NCI-H2196 treated with DMSO at 0.1 percent for 48 hours (cell line): ENCODE measurements around the gene IRS1.

Experiments used
- DNase-seq: peaks from one replicate; lab custom pipeline; 2025; ENCODE audit not compliant: unreplicated experiment; lab: John Stamatoyannopoulos, UW

Gene IRS1

DNA sequence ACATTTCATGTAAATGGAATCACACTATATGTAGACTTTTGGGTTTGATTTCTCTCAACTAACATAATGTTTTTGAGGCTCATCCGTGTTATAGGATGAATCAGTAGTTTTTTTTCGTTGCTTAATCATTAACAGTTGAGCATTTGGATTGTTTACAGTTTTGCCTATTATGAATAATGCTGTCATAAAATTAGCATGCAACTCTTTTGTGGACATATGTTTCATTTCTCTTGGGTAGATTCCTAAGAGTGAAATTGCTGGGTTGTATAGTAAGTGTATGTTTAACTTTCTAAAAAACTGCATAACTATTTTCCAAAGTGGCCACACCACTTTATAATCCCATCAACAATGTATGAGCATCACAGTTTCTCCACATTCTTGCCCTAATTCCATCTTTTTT is 28.6 kb upstream of the IRS1 start:
- no peak for DNase-seq

DNA sequence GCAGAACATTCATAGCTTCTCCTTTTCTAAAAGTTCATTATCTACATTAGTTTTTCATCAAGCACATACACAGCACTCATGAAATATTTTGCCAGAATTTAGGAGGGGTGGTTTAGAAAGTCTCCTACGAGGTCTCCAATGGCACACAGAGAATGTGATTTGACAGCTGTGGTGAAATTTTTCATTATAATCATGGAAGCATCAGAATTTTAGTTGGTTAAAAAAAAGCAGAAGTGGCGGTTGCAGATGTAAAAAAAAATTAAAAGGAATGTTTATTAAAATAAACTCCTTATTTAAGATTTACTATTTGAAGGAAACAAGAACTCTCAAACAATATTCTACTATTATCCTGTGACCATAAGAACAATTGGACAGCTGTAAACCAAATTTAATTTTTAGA is 25.4 kb upstream of the IRS1 start:
- DNase-seq = no peak

DNA sequence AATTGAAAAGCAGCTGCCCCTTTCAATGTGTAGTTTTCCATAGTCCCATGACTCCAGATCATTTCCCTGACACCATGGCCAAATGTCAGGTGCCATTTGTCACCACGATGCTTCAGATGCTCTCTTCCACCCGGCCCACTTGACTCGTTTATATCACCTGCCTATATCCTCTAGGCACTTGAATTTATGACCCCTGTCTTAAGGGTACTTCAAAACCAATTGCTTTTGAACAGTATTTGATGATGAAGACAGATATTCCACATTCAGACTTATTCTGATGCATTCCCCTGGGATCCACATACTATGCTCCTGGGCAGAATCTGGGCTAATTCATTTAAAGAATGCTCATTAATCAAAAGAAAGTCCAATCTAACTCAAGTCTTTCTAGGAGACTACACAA is 19.3 kb upstream of the IRS1 start:
- no peak for DNase-seq

DNA sequence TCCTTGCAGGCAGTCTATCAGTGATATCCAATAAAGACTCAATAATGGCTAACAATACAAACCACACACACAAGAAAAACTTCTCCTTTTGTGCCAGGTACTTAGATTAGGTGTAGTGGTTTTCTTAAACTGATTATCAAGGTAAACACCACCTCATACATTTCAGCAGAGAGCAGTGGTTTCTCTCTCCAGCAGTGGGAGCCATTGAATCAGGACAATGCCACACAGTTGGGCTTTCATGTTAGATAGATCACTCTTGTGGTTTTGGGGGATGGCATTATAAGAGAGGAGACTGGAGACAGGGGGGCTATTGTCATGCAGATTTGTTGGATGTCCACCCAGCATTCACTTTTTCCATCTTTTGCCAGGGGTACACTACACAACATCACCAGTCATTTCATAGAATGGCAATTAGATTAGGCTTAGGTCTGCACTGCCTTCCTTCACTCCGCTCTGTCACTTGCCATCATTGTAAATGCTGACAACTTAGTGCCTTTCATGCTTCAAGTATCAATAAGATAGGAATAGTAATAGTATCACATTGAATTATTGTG is 13.6 kb upstream of the IRS1 start:
- DNase-seq = no peak

DNA sequence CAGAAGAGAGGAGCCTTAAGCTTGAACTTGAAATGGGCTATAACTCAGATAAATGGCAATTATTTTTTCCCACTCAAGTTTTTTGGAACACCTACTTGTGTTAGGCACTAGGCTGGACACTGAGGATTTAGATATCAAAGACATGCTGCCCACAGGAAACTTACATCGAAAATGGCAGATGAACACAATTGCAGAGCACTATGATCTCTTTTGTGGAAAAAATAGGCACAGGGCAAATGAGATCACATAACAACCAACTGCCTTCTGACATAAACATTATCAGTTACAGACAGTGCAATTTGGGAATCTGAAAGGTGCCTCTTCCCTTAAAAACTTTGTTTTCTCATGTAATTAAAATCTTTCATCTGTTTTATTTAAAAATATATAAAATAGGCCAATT is 3.8 kb upstream of the IRS1 start:
- DNase-seq = no peak

DNA sequence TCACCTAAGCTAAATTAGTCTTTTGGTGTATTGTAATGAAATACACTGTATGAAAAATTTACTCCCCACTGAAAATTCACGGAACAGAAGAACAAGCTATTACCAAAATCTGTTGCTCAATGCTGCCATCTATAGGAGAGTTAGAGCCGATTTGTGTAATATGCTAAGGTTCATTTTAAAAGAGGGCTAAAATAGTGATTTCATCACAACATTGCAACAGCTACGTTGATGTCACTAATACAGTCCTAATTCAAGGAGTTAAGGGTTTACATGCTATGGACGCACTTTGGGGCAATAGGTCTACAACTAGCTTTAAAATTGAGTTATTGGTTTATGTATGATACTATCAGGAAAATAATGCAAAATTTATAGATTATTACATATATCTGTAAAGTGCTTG is 3.0 kb upstream of the IRS1 start:
- DNase-seq = peak; percentile 50

DNA sequence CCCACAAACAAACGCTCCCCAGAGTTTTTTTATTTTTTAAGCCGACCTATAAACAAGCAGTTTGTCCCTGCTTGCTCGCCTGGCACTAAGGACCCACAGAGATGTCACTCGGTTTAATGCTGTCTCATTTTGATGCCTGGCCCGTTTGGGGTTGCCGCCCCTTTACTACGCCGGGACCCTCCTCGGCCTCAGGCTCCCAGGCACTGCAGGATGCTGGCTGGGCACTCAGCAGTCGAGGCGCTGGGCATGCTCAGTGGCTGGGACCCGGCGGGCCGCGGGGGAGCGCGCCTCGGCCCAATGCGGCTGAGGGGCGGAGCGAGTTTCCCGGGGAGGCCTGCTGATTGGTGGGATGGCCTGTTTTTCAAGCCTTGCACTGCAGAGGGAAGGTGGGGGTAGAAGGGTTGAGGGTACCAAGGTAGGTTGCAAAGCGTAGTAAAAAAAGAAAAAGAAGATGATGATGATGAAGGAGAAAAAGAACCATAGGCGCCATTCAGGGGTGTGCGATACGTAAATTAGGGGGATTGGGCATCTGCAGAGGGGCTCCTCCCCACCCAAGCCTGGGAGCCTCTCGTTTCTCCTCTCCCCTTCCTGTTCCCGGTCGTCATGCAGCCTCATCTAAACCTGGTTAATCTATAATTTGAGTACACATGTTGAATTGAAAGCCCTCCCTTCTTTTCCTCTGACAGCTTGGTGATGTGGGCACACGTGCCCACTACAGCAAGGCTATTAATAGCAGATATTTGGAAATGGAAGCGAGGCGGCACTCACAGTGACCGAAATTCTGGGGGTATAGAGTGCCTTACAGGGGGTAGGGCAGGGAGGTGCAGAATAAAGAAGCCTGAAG is 1.5 kb upstream of the IRS1 start:
- peak; percentile 74 for DNase-seq

DNA sequence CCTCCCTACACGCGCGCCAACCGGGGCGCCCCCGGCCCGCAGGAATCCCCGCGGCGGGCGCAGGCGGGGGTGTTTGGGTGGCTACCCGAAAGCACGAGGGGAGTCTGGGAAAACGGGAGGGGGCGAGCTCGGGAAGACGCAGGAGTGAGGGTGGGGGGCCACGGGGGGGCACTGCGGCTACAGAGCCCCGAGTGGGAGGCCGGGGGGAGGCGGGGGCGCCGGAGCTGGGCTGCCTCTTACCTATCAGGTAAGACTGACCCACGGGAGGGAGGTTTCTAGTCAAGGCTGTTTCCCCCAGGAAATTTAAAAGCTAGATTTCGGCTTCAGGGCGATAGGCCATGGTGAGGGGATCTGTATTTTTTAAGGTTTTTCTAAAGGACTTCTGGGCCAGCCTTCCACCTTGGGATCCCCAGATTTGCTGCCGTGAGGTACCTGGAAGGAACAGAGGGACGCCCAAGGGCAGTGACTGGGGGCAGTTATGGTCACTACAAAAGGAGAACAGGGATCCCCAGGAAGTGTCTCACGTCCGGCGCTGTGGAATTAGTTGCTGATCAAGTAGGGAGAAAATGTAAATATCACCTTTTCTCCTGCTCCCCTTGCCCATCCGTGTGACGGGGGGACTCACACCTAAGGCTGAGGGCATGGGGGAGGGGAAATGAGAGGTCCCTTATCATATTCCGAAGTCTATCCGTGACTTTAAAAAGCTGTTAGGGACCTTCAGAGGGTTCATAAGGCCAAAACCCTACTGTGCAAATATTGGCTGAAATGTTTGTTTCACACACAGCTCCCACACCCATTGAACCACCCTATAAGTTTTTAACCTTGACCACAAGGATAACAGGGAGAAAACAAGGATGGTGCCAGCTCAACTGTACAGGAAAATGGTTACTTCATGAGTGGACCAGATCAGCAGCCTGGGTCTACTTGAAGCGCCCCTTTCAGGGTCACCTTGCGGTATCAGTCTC is 638 bp upstream of the IRS1 start:
- DNase-seq = no peak

DNA sequence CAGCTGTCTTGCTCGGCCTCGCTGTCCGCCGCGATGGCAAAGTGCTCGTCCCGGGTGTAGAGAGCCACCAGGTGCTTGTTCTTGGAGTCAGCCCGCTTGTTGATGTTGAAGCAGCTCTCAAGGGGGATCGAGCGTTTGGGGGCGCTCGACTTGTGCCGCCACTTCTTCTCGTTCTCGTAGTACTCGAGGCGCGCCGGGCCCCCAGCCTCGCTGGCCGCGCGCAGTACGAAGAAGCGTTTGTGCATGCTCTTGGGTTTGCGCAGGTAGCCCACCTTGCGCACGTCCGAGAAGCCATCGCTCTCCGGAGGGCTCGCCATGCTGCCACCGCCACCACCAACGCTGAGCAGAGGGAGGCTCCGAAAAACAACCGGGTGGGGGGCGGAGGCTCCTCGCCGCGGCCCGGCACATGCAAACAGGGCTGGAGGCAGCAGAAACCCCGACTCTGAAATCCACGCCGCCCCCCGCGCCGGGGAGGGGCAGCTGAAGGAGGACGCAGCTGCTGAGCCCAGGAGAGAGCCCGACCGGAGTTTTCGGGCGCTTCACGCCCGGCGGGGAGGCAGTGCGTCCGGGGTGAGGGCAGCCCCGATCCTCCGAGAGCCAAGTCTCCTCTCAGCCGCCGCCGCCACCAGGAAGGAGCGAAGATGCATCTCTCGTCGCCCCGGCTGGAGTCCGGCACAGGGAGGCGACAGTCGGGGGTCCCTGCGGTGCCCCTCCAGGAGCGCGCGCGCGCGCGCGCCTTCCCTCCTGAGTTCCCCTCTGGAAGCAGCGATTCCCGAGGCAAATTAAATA is 1.0 kb downstream of the IRS1 start:
- DNase-seq = no peak

DNA sequence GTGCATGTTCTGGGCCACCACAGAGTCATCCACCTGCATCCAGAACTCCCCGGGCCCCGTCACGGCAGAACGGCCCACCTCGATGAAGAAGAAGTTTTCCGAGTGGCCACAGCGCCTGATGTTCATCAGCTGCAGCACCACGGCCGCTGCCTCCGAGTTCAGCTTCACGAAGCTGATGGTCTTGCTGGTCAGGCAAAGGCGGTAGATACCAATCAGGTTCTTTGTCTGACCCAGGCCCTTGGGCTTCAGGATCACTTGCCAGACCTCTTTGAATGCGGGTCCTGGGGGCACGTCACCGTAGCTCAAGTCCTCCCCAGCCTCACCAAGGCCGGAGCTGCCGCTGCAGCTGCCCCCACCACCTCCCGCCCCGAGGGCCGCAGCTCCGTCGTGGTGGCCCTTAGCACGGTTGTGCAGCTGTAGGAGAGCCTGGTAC is 1.6 kb downstream of the IRS1 start:
- DNase-seq = no peak

DNA sequence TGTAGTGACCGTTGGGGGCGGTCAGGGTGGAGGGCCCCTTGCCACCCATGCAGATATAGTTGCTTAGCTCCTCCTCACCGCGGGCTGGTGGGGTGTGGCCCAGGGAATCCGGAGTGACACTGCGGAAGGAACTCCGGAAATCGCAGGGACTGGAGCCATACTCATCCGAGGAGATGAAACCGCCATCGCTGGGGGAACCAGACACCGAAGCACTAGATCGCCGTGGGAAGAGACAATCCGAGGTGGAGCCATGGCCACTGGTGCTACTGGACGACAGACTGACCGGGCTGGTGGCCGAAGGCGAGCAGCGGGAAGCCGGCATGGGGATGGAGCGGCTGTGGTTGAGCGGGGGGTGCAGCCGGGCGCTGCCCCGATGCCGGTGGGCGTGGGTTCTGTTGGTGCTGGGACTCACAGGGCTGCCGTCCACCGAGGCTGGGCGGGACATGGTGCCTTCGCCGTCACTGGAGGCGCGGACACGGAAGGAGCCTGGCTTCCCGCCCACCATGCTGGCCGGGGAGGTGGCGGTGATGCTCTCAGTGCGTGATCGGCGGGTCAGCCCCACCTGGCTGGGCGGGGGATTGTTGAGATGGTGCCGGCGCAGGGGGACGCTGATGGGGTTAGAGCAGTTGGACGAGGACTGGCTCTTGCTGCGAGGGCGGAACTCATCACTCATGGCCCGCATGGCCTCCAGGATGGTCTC is 2.2 kb downstream of the IRS1 start:
- DNase-seq = no peak

DNA sequence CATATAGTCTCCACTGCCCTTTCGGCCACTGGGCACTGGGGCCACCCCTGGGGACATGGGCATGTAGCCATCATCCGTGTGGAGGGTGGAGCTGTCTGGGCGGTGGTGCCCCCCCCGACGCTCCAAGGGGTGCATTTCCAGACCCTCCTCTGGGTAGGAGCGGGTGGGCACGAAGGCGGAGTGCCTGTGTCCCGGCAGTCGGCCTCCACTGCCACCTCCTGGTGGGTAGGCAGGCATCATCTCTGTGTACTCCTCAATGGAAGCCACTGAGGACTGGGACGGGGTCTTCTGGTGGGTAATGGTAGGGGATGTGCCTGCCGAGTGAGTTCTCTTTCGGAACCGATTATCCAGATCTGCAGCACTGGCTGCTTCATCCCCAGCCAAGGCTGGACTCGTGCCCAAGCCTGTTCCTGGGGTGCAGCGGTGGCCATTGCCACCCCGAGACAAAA is 2.8 kb downstream of the IRS1 start:
- no peak for DNase-seq

DNA sequence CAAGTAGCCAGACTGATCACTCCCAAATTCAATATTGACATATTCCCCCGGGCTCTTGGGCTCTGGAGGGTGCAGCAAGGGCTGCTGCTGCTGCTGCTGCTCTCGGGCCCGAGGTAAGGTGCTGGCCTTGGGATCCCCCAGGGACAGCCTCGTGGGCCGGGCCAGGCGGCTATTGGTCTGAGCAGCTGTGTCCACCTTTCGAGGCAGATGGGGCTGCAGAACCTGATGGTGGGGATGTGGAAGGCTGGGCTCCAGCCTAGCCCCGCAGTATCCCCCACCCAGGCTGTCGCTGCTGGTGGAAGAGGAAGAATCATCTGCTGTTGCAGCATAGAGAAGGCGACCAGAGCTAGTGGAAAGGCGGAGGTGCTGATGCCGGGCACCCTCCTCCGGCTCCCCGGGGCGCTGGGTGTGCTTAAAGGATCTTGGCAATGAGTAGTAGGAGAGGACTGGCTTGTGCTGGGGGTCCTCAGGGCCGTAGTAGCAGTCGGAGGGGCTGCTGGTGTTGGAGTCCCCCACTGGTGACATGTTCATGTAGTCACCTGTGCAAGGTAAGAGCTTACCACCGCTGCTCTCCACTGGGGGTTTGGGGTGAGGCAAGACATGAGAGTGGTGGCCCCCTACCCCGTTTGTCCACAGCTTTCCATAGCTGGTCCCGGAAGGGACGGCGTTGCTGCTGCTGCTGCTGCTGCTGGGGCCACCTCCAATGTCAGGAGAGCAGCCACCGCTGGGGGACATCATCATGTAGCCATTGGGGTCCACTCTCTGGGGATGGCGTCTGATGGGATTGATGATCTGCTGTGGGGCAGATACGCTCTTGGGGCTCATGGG is 3.4 kb downstream of the IRS1 start:
- no peak for DNase-seq

DNA sequence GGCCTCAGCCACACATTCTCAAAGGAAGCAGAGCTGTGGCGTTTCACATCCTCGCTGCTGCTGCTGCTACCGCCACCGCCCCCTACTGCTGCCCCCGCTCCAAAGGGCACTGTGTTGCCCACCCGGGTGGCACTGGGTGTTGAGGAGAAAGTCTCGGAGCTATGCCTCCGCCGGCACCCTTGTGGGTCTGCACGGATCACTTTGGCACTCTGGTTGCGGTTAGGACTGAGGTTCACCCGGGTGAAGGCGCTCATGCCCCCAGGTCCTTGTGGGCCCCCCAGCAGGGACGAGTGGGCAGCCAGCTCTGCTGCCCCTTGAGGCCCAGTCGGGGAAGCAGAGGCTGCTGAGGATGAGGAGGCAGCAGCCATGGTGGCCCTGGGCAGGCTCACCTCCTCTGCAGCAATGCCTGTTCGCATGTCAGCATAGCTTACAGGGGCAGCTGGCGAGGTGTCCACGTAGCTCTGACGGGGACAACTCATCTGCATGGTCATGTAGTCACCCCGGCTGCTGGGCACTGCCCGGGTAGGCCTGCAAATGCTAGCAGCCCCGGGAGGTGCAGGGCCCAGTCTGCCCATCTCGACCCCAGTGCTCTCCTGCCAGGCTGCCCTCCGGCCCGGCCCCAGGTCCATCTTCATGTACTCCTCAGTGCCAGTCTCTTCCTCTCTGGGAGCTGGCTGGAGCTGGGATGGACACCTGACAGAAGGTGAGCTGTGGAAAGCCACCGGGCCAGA is 4.2 kb downstream of the IRS1 start:
- no peak for DNase-seq

DNA sequence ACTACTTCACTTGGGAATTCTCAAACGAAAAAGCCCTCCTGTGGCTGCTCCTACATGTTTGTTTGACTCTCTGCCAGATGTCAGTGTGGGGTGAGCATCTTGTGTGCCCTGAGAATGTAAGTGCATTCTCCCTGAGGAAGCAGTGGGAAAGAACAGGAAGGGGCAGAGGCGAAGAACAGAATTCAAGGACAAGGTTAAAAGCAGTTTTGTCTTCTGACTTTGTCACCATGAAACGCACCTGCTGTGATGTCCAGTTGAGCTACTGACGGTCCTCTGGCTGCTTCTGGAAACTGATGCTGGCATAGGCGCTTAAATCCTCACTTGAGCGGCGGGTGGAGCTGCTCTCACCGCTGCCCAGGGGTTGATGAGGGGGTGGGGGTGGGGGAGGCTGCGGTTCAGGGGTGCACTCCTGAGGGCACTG is 4.9 kb downstream of the IRS1 start:
- DNase-seq = no peak

DNA sequence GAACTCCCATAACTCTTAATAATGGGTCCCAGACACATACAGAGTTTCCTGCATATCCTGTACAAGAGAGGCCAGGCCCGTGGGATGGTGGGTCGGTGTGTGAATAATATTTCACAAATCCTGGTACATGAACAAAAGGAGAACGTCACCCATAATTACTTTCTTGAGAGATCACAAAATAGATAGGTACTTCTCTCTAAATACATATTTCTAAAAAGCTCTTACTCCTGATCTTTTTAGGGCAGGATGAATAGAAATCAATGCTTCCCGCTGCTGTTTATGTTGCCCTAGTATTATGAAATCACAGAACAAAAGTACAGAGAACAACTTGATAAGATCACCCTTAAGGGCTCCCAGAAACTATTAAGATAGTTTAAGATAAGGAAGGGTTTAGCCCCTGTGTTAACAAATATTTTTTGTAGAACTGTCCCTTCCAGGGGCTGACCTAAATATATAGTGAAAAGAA is 5.4 kb downstream of the IRS1 start:
- no peak for DNase-seq

DNA sequence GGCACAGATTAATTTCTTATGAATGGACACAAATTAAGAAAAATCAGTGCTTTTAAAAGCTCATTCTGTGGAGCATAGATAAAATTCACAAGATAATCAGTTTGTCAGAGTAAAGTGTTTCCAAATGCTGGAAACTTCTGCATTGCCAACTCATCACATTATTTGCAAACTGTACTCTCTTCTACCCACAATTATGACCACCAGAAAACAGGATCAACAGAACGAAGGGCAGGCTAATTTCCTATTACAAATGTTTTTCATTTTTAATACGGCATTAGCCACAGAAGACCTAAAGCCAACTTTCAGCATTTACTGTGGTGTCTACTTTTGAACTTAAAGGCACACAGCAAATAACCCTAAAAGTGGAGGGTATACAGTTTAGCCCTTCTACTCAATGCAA is 6.0 kb downstream of the IRS1 start:
- DNase-seq = no peak

DNA sequence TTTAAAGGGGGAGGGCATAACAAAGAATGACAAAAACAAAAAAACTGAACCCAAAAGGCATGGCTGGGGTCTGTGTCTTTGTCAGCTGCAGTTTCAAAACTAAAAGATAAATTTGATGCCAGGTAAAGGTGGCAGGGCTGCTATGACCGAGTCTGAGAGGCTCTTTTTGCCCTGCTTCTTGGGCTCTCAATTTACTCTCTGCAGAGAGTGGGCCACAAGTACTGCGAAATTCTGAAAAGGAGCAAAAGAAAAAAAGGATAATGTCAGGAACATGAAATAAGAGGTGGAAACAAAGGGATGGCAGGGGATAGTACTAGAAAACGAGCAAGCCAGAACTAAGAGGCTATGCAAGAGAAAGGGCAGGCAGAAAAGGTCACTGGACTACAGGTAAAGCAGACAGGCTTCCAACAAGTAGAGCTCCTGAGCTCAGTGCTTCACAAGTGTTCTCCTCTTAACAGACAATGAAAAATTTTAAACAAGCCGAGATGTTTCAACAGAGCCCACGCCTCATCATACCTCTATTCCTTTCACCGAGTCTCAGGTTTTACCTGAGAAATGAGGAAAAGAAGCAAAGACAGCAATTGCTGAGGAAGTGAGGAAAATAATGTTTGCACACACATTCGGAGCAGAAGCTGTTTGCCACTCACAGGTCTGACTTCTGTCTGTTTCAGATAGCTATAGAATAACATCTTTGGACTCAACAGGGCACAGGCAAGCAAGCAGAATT is 7.3 kb downstream of the IRS1 start:
- DNase-seq = no peak
